ENCODE measurements around the gene JAM2.

GRCh38 chr21:25643486-25643885, 4.4 kb downstream of the JAM2 start:
- TF ChIP-seq CTCF (conservative IDR thresholded peaks at IDR 0.05; ENCODE audit: low read depth, low read length) (no peak), RAD21 (IDR thresholded peaks at IDR 0.05; ENCODE audit: low read length) (no peak)
